WERI-Rb-1 (cell line): ENCODE data around the gene SH3RF1.

ENCODE experiments used
- DNase-seq: peaks from one replicate; pipeline ENCODE4 v3.0.0-alpha.2; 2020
- H3K27ac ChIP-seq: fragments of 250-450 bp; sonication (Bioruptor Pico); 2 replicates; pipeline ENCODE4 v1.5.1; 2020; ENCODE audit warnings: mild to moderate bottlenecking, moderate library complexity
- H3K27me3 ChIP-seq: fragments of 250-450 bp; sonication (Bioruptor Pico); 2 replicates; pipeline ENCODE4 v1.5.1; 2021; ENCODE audit warnings: mild to moderate bottlenecking, low read depth, moderate library complexity; ENCODE audit not compliant: insufficient read depth, severe bottlenecking
- H3K36me3 ChIP-seq: fragments of 250-450 bp; sonication (Bioruptor Pico); 2 replicates; pipeline ENCODE4 v1.5.1; 2020; ENCODE audit warnings: mild to moderate bottlenecking, moderate library complexity
- H3K4me3 ChIP-seq: 2 replicates; pipeline ENCODE4 v1.5.1; 2011; ENCODE audit warnings: low read depth, mild to moderate bottlenecking, control low read depth, low read length
- H3K9me3 ChIP-seq: fragments of 250-450 bp; sonication (Bioruptor Pico); 2 replicates; pipeline ENCODE4 v1.5.1; 2021; ENCODE audit warnings: mild to moderate bottlenecking, moderate library complexity; ENCODE audit not compliant: severe bottlenecking
- CTCF ChIP-seq: IDR thresholded peaks from 2 replicates; pipeline ENCODE4 v1.5.1; 2011; ENCODE audit warnings: low read depth, mild to moderate bottlenecking, control low read depth, inconsistent platforms, low read length

SH3RF1 gene

GRCh38 chr4:169052594-169052945 lies 218.2 kb downstream of the SH3RF1 start:
- Histone ChIP-seq H3K36me3 (no peaks in the 10 kb centered on the region), H3K9me3 (no peaks in the 10 kb centered on the region), H3K27me3 (no peaks in the 10 kb centered on the region), H3K27ac (no peak overlapping the region), H3K4me3 (no peak overlapping the region)
- no peak for TF ChIP-seq CTCF
- no peak for DNase-seq

- DNase-seq, result no peak
Measured at GRCh38 chr4:169051761-169052593, 218.8 kb downstream of the SH3RF1 start.

GRCh38 chr4:169050881-169051760 lies 219.6 kb downstream of the SH3RF1 start:
- Histone ChIP-seq H3K9me3 (no peaks in the 10 kb centered on the region), H3K36me3 (no peaks in the 10 kb centered on the region), H3K27ac (no peak overlapping the region), H3K4me3 (no peak overlapping the region), H3K27me3 (no peaks in the 10 kb centered on the region)
- TF ChIP-seq CTCF, result no peak
- DNase-seq, result no peak

More at GRCh38 chr4:169051761-169052593, 218.8 kb downstream of the SH3RF1 start:
- Histone ChIP-seq H3K4me3 (no peak overlapping the region), H3K9me3 (no peaks in the 10 kb centered on the region), H3K27me3 (no peaks in the 10 kb centered on the region), H3K27ac (no peak overlapping the region), H3K36me3 (no peaks in the 10 kb centered on the region)
- TF ChIP-seq CTCF, result no peak

- Histone ChIP-seq H3K4me3 (no peak overlapping the region), H3K27ac (no peak overlapping the region), H3K36me3 (no peaks in the 10 kb centered on the region), H3K27me3 (no peaks in the 10 kb centered on the region), H3K9me3 (no peaks in the 10 kb centered on the region)
- no peak for DNase-seq
- no peak for TF ChIP-seq CTCF
Measured at GRCh38 chr4:169050284-169050683, 220.5 kb downstream of the SH3RF1 start.

GRCh38 chr4:169048868-169049414 lies 221.8 kb downstream of the SH3RF1 start:
- Histone ChIP-seq H3K36me3 (no peaks in the 10 kb centered on the region), H3K27me3 (no peaks in the 10 kb centered on the region), H3K27ac (no peak overlapping the region), H3K9me3 (no peaks in the 10 kb centered on the region), H3K4me3 (no peak overlapping the region)
- DNase-seq, result no peak
- no peak for TF ChIP-seq CTCF
